SK-N-SH (cell line): Measurements from ENCODE around the gene EIF3A. TPM values are rescaled to one million over a fixed set of nuclear protein-coding genes. Genes with fewer than 3 reads are reported as not detected.

Source experiments
- CTCF ChIA-PET: fragments of 300-600, 350-600 bp; formaldehyde crosslinking; extraction: SDS; loops from one replicate; lab custom pipeline; 2021; lab: Yijun Ruan, JAX
- POLR2A ChIA-PET: fragments of 350-600 bp; sonication (Branson Sonifier 250); formaldehyde crosslinking; extraction: SDS; loops from one replicate; lab custom pipeline; 2020; ENCODE audit warnings: antibody characterized with exemption, inconsistent platforms; lab: Yijun Ruan, JAX
- DNase-seq: peaks from one replicate; pipeline ENCODE4 v3.0.0; 2012
- H2AFZ ChIP-seq: fragments of 200-600 bp; sonication (generic); 2 replicates; pipeline ENCODE4 v1.8.1; 2016; ENCODE audit warnings: antibody characterized with exemption, mild to moderate bottlenecking, low read depth
- H3F3A ChIP-seq: fragments of 200-600 bp; sonication (generic); replicated peaks from 2 replicates; pipeline ENCODE3; 2016; ENCODE audit warnings: antibody characterized with exemption, mild to moderate bottlenecking; ENCODE audit not compliant: insufficient read depth
- H3K27ac ChIP-seq, 2 experiments: fragments of 200-500 bp in 1 of 2; fragments of 200-600 bp in 1 of 2; sonication (Bioruptor generic) in 1 of 2; sonication (generic), shearing (Covaris generic) in 1 of 2; 2 replicates each; pipeline versions ENCODE4 v1.5.1 to v1.6.1; 2014 to 2016; ENCODE audit warnings: low read depth in 2 of 2, inconsistent platforms in 1 of 2, low read length in 1 of 2, mild to moderate bottlenecking in 1 of 2, mixed read lengths in 1 of 2
- H3K27me3 ChIP-seq: fragments of 200-600 bp; sonication (generic), shearing (Covaris generic); 2 replicates; pipeline ENCODE4 v1.6.1; 2016; ENCODE audit warnings: mixed run types; ENCODE audit not compliant: insufficient read depth
- H3K36me3 ChIP-seq, 2 experiments: fragments of 200-500 bp in 1 of 2; fragments of 200-600 bp in 1 of 2; sonication (Bioruptor generic) in 1 of 2; sonication (generic) in 1 of 2; replicated peaks in 1 of 2; 2 replicates each; pipeline versions ENCODE3 to v1.5.1; 2014 to 2016; ENCODE audit warnings: low read length in 1 of 2, mild to moderate bottlenecking in 1 of 2; ENCODE audit not compliant: insufficient read depth in 2 of 2, control insufficient read depth in 1 of 2
- H3K4me1 ChIP-seq, 2 experiments: fragments of 200-500 bp in 1 of 2; fragments of 200-600 bp in 1 of 2; sonication (Bioruptor generic) in 1 of 2; sonication (generic), shearing (Covaris generic) in 1 of 2; 2 replicates each; pipeline versions ENCODE4 v1.5.1 to v1.6.1; 2014 to 2016; ENCODE audit warnings: low read depth in 1 of 2, low read length in 1 of 2, mixed run types in 1 of 2; ENCODE audit not compliant: insufficient read depth in 2 of 2, control insufficient read depth in 1 of 2
- H3K4me2 ChIP-seq: fragments of 200-600 bp; sonication (generic), shearing (Covaris generic); 2 replicates; pipeline ENCODE4 v1.6.1; 2017; ENCODE audit warnings: mixed run types
- H3K4me3 ChIP-seq, 2 experiments: fragments of 200-500 bp in 1 of 2; fragments of 200-600 bp in 1 of 2; sonication (Bioruptor generic) in 1 of 2; sonication (generic), shearing (Covaris generic) in 1 of 2; 2 replicates each; pipeline versions ENCODE4 v1.5.1 to v1.8.1; 2014 to 2016; ENCODE audit warnings: low read depth in 2 of 2, inconsistent platforms in 1 of 2, low read length in 1 of 2, mild to moderate bottlenecking in 1 of 2, mixed read lengths in 1 of 2, moderate library complexity in 1 of 2
- H3K79me2 ChIP-seq: fragments of 200-600 bp; sonication (generic); 2 replicates; pipeline ENCODE4 v1.8.1; 2017; ENCODE audit warnings: mild to moderate bottlenecking; ENCODE audit not compliant: insufficient read depth
- H3K9ac ChIP-seq: fragments of 200-600 bp; sonication (generic); 2 replicates; pipeline ENCODE4 v1.6.1; 2017; ENCODE audit warnings: mixed run types
- H3K9me2 ChIP-seq: fragments of 200-600 bp; sonication (generic); 2 replicates; pipeline ENCODE4 v1.6.1; 2017; ENCODE audit warnings: mixed run types
- H3K9me3 ChIP-seq: fragments of 200-600 bp; sonication (generic); 2 replicates; pipeline ENCODE4 v1.6.1; 2017; ENCODE audit warnings: mixed run types, mild to moderate bottlenecking, moderate library complexity
- H4K20me1 ChIP-seq: fragments of 200-600 bp; sonication (generic); 2 replicates; pipeline ENCODE4 v1.6.1; 2017; ENCODE audit warnings: mild to moderate bottlenecking, mixed run types; ENCODE audit not compliant: insufficient read depth
- EZH2phosphoT487 ChIP-seq: fragments of 200-600 bp; sonication (generic); IDR thresholded peaks from 2 replicates; pipeline ENCODE4 v1.6.1; 2017; ENCODE audit warnings: low read depth, mixed run types, mild to moderate bottlenecking, antibody characterized with exemption, moderate library complexity, borderline replicate concordance
- GABPA ChIP-seq: IDR thresholded peaks from 2 replicates; pipeline ENCODE4 v1.4.0; 2012; ENCODE audit warnings: low read depth, mild to moderate bottlenecking
- MEF2A ChIP-seq: IDR thresholded peaks from 2 replicates; pipeline ENCODE4 v1.4.0; 2012; ENCODE audit warnings: low read depth, borderline replicate concordance
- MXI1 ChIP-seq: IDR thresholded peaks from 2 replicates; pipeline ENCODE4 v1.6.1; 2012; ENCODE audit warnings: mild to moderate bottlenecking, low read depth, low read length, improper control_type of control experiment
- NFIC ChIP-seq: IDR thresholded peaks from 2 replicates; pipeline ENCODE4 v1.4.0; 2012; ENCODE audit warnings: borderline replicate concordance
- NRF1 ChIP-seq: IDR thresholded peaks from 2 replicates; pipeline ENCODE4 v1.6.1; 2012; ENCODE audit warnings: low read depth, mild to moderate bottlenecking, low read length
- POLR2AphosphoS5 ChIP-seq: IDR thresholded peaks from 2 replicates; pipeline ENCODE4 v1.6.1; 2012; ENCODE audit warnings: low read depth, low read length
- RCOR1 ChIP-seq: fragments of 150-350 bp; IDR thresholded peaks from 2 replicates; pipeline ENCODE4 v1.6.1; 2017; ENCODE audit warnings: antibody characterized with exemption, low read length
- RFX5 ChIP-seq: IDR thresholded peaks from 2 replicates; pipeline ENCODE4 v1.6.1; 2012; ENCODE audit warnings: mild to moderate bottlenecking, improper control_type of control experiment, low read length
- RXRA ChIP-seq: IDR thresholded peaks from 2 replicates; pipeline ENCODE4 v1.4.0; 2012; ENCODE audit warnings: low read depth, mild to moderate bottlenecking, borderline replicate concordance
- TAF1 ChIP-seq: IDR thresholded peaks from 2 replicates; pipeline ENCODE4 v1.6.1; 2012; ENCODE audit warnings: low read depth, mild to moderate bottlenecking, low read length, moderate library complexity, borderline replicate concordance
- TCF12 ChIP-seq: IDR thresholded peaks from 2 replicates; pipeline ENCODE4 v1.4.0; 2012
- YY1 ChIP-seq: IDR thresholded peaks from 2 replicates; pipeline ENCODE4 v1.4.0; 2012; ENCODE audit warnings: low read depth, mild to moderate bottlenecking
- WGBS: methylation state at CpG from one replicate; pipeline ENCODE4 v1.1.6; 2017; ENCODE audit warnings: low lambda C conversion rate; 5-methylcytosine and 5-hydroxymethylcytosine counted together
- polyA plus RNA-seq, 3 experiments: library from polyadenylated mRNA; depleted of rRNA; stranded (reverse); fragments of >200 nt; gene quantifications; 2 replicates each; pipeline ENCODE4 v1.2.3, GENCODE V29; 2012
- TF ChIP-seq, protein P1 (sequence below): fragments of 150-350 bp; IDR thresholded peaks from 2 replicates; pipeline ENCODE4 v1.6.1; 2016; ENCODE audit warnings: mild to moderate bottlenecking, low read depth, low read length
- TF ChIP-seq, protein P2 (sequence below): IDR thresholded peaks from 2 replicates; pipeline ENCODE4 v1.4.0; 2012; ENCODE audit warnings: low read depth, borderline replicate concordance
- TF ChIP-seq, protein P3 (sequence below): fragments of 200-600 bp; sonication (generic); IDR thresholded peaks from 2 replicates; pipeline ENCODE4 v1.6.1; 2017; ENCODE audit warnings: antibody characterized with exemption, mild to moderate bottlenecking, moderate library complexity
- TF ChIP-seq, protein P4 (sequence below): IDR thresholded peaks from 2 replicates; pipeline ENCODE4; 2012
- TF ChIP-seq, protein P5 (sequence below): fragments of 150-350 bp; IDR thresholded peaks from 2 replicates; pipeline ENCODE4 v1.6.1; 2017; ENCODE audit warnings: antibody characterized with exemption, low read length, low read depth, borderline replicate concordance

The EIF3A gene
- polyA plus RNA-seq, 1 of the 3 experiments (the other 2 are of a cell fraction), result 25.8 TPM

DNA sequence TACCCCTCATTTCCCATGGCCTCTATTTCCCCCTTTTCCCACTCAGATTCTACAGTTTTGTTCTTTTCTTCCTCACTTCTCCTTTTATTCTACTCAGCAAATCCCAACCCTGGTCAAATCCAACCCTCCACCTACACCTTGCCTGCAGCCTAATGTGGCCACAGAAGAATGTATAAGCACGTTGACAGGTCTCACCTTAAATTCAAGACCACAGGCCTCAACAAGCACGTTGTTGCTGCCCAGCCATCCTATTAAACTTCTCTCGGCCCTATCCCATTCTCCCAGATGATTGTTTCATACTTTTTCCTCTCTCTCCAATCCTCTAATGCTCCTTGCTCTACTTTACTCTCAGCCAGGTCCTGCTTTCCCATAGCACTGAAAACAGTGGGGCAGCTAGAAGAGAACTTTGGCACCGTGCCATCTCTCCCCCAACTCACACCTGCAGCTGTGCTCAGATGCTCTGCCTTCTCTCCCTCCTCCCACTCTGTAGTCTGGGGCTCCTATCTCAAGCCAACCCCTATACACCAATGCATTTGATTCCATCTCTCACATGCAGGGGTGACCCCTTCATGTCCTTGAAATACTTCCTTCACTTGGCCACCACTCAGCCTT lies 6.8 kb upstream of the EIF3A start:
- Histone ChIP-seq H3K27me3 (no peaks in the 10 kb centered on the region), H2AFZ (no peak overlapping the region), H3K9me2 (no peaks in the 10 kb centered on the region), H4K20me1 (no peaks in the 10 kb centered on the region), H3K36me3 (no peaks in the 10 kb centered on the region), H3K4me2 (no peak overlapping the region), H3K9ac (no peak overlapping the region), H3K4me3 (no peak overlapping the region), H3F3A (peaks cover 8% of the 10 kb centered on the region), H3K79me2 (no peaks in the 10 kb centered on the region), H3K27ac (no peak overlapping the region), H3K9me3 (no peaks in the 10 kb centered on the region), H3K4me1 (no peaks in the 10 kb centered on the region)
- WGBS, result 58% methylated on average over 4 of the region's 4 CpGs
- TF ChIP-seq RFX5, result no peak
- no peak for TF ChIP-seq MXI1
- TF ChIP-seq, protein P1, sequence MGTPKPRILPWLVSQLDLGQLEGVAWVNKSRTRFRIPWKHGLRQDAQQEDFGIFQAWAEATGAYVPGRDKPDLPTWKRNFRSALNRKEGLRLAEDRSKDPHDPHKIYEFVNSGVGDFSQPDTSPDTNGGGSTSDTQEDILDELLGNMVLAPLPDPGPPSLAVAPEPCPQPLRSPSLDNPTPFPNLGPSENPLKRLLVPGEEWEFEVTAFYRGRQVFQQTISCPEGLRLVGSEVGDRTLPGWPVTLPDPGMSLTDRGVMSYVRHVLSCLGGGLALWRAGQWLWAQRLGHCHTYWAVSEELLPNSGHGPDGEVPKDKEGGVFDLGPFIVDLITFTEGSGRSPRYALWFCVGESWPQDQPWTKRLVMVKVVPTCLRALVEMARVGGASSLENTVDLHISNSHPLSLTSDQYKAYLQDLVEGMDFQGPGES, result no peak
- no peak for TF ChIP-seq NFIC
- no peak for TF ChIP-seq TCF12
- TF ChIP-seq RXRA, result no peak
- TF ChIP-seq TAF1, result no peak
- no peak for TF ChIP-seq RCOR1
- TF ChIP-seq, protein P2, sequence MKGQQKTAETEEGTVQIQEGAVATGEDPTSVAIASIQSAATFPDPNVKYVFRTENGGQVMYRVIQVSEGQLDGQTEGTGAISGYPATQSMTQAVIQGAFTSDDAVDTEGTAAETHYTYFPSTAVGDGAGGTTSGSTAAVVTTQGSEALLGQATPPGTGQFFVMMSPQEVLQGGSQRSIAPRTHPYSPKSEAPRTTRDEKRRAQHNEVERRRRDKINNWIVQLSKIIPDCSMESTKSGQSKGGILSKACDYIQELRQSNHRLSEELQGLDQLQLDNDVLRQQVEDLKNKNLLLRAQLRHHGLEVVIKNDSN, result no peak
- no peak for TF ChIP-seq GABPA
- TF ChIP-seq, protein P3, sequence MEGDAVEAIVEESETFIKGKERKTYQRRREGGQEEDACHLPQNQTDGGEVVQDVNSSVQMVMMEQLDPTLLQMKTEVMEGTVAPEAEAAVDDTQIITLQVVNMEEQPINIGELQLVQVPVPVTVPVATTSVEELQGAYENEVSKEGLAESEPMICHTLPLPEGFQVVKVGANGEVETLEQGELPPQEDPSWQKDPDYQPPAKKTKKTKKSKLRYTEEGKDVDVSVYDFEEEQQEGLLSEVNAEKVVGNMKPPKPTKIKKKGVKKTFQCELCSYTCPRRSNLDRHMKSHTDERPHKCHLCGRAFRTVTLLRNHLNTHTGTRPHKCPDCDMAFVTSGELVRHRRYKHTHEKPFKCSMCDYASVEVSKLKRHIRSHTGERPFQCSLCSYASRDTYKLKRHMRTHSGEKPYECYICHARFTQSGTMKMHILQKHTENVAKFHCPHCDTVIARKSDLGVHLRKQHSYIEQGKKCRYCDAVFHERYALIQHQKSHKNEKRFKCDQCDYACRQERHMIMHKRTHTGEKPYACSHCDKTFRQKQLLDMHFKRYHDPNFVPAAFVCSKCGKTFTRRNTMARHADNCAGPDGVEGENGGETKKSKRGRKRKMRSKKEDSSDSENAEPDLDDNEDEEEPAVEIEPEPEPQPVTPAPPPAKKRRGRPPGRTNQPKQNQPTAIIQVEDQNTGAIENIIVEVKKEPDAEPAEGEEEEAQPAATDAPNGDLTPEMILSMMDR, result no peak
- TF ChIP-seq NRF1, result no peak
- no peak for TF ChIP-seq EZH2phosphoT487
- TF ChIP-seq POLR2AphosphoS5, result no peak
- TF ChIP-seq, protein P4, sequence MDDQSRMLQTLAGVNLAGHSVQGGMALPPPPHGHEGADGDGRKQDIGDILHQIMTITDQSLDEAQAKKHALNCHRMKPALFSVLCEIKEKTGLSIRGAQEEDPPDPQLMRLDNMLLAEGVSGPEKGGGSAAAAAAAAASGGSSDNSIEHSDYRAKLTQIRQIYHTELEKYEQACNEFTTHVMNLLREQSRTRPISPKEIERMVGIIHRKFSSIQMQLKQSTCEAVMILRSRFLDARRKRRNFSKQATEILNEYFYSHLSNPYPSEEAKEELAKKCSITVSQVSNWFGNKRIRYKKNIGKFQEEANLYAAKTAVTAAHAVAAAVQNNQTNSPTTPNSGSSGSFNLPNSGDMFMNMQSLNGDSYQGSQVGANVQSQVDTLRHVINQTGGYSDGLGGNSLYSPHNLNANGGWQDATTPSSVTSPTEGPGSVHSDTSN, result no peak
- no peak for TF ChIP-seq MEF2A
- TF ChIP-seq YY1, result no peak
- TF ChIP-seq, protein P5, sequence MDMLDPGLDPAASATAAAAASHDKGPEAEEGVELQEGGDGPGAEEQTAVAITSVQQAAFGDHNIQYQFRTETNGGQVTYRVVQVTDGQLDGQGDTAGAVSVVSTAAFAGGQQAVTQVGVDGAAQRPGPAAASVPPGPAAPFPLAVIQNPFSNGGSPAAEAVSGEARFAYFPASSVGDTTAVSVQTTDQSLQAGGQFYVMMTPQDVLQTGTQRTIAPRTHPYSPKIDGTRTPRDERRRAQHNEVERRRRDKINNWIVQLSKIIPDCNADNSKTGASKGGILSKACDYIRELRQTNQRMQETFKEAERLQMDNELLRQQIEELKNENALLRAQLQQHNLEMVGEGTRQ, result no peak
- ChIA-PET CTCF (interaction anchor here (0.9 kb wide), 1 partner anchor 12 kb away, joined by 3 read pairs; no protein-coding TSS in a partner anchor), POLR2A (no interaction called here)
- no peak for DNase-seq
